ENCODE results near the gene LRRC3C.

LRRC3C gene

GRCh38 chr17:39974433-39974832 lies 46.9 kb downstream of the LRRC3C start:
- H3K9me3 ChIP-seq (ENCODE audit: insufficient read depth, low read depth, low read length), result no peaks in the 10 kb centered on the region
- H2AFZ ChIP-seq (ENCODE audit: low read length), result no peak overlapping the region
- H3K4me1 ChIP-seq (ENCODE audit: insufficient read depth, low read length, poor library complexity, severe bottlenecking), result peaks cover 2% of the 10 kb centered on the region
- H3K36me3 ChIP-seq (ENCODE audit: insufficient read depth, low read length), result no peaks in the 10 kb centered on the region
- no peak overlapping the region for H3K4me3 ChIP-seq (ENCODE audit: low read length, poor library complexity, severe bottlenecking)
- no peak overlapping the region for H3K9ac ChIP-seq (ENCODE audit: low read depth, low read length, poor library complexity, severe bottlenecking)
- H3K4me2 ChIP-seq (ENCODE audit: low read depth, low read length, poor library complexity, severe bottlenecking), result no peak overlapping the region
- no peaks in the 10 kb centered on the region for H4K20me1 ChIP-seq (ENCODE audit: insufficient read depth, low read length, poor library complexity, severe bottlenecking)
- no peaks in the 10 kb centered on the region for H3K27me3 ChIP-seq (ENCODE audit: insufficient read depth, low read length, poor library complexity, severe bottlenecking)
- no peaks in the 10 kb centered on the region for H3F3A ChIP-seq (ENCODE audit: low read depth)
- TF ChIP-seq EZH2phosphoT487 (IDR thresholded peaks at IDR 0.05; ENCODE audit: borderline replicate concordance) (no peak), CTCF (conservative IDR thresholded peaks at IDR 0.05; ENCODE audit: low read length) (no peak)
- H3K79me2 ChIP-seq (ENCODE audit: insufficient read depth, low read length), result no peaks in the 10 kb centered on the region
- H3K9me2 ChIP-seq (replicated peaks; ENCODE audit: low read depth, low read length), result no peaks in the 10 kb centered on the region

- no peak overlapping the region for H3K9ac ChIP-seq (ENCODE audit: low read depth, low read length, poor library complexity, severe bottlenecking)
- H2AFZ ChIP-seq (ENCODE audit: low read length), result no peak overlapping the region
- no peak for TF ChIP-seq CTCF (conservative IDR thresholded peaks at IDR 0.05; ENCODE audit: low read length)
- TF ChIP-seq EZH2phosphoT487 (IDR thresholded peaks at IDR 0.05; ENCODE audit: borderline replicate concordance), result no peak
- no peaks in the 10 kb centered on the region for H3K36me3 ChIP-seq (ENCODE audit: insufficient read depth, low read length)
- H3K4me2 ChIP-seq (ENCODE audit: low read depth, low read length, poor library complexity, severe bottlenecking), result no peak overlapping the region
- peaks cover 8% of the 10 kb centered on the region for H3K4me1 ChIP-seq (ENCODE audit: insufficient read depth, low read length, poor library complexity, severe bottlenecking)
- H3K27me3 ChIP-seq (ENCODE audit: insufficient read depth, low read length, poor library complexity, severe bottlenecking), result no peaks in the 10 kb centered on the region
- H3K9me2 ChIP-seq (replicated peaks; ENCODE audit: low read depth, low read length), result no peaks in the 10 kb centered on the region
- no peak overlapping the region for H3K4me3 ChIP-seq (ENCODE audit: low read length, poor library complexity, severe bottlenecking)
- peaks cover under 1% of the 10 kb centered on the region; the same call in 1 of the 2 replicates for H3K79me2 ChIP-seq (ENCODE audit: insufficient read depth, low read length)
- no peaks in the 10 kb centered on the region for H4K20me1 ChIP-seq (ENCODE audit: insufficient read depth, low read length, poor library complexity, severe bottlenecking)
- H3F3A ChIP-seq (ENCODE audit: low read depth), result no peaks in the 10 kb centered on the region
- no peaks in the 10 kb centered on the region for H3K9me3 ChIP-seq (ENCODE audit: insufficient read depth, low read depth, low read length)
Measured at GRCh38 chr17:39975801-39976200, 48.3 kb downstream of the LRRC3C start.

GRCh38 chr17:39979016-39979670 lies 51.6 kb downstream of the LRRC3C start:
- peaks cover 21% of the 10 kb centered on the region for H4K20me1 ChIP-seq (ENCODE audit: insufficient read depth, low read length, poor library complexity, severe bottlenecking)
- H3K9ac ChIP-seq (ENCODE audit: low read depth, low read length, poor library complexity, severe bottlenecking), result peak overlapping the region; percentile 80
- peak overlapping the region; percentile 94 for H2AFZ ChIP-seq (ENCODE audit: low read length)
- H3F3A ChIP-seq (ENCODE audit: low read depth), result no peaks in the 10 kb centered on the region
- peaks cover 20% of the 10 kb centered on the region for H3K4me1 ChIP-seq (ENCODE audit: insufficient read depth, low read length, poor library complexity, severe bottlenecking)
- H3K4me3 ChIP-seq (ENCODE audit: low read length, poor library complexity, severe bottlenecking), result peak overlapping the region; percentile 93
- peaks cover under 1% of the 10 kb centered on the region; the same call in 1 of the 2 replicates for H3K36me3 ChIP-seq (ENCODE audit: insufficient read depth, low read length)
- peak overlapping the region; percentile 75 for H3K4me2 ChIP-seq (ENCODE audit: low read depth, low read length, poor library complexity, severe bottlenecking)
- H3K27me3 ChIP-seq (ENCODE audit: insufficient read depth, low read length, poor library complexity, severe bottlenecking), result no peaks in the 10 kb centered on the region
- H3K79me2 ChIP-seq (ENCODE audit: insufficient read depth, low read length), result peaks cover 31% of the 10 kb centered on the region
- no peaks in the 10 kb centered on the region for H3K9me3 ChIP-seq (ENCODE audit: insufficient read depth, low read depth, low read length)
- TF ChIP-seq EZH2phosphoT487 (IDR thresholded peaks at IDR 0.05; ENCODE audit: borderline replicate concordance), result no peak
- no peak for TF ChIP-seq CTCF (conservative IDR thresholded peaks at IDR 0.05; ENCODE audit: low read length)
- H3K9me2 ChIP-seq (replicated peaks; ENCODE audit: low read depth, low read length), result no peaks in the 10 kb centered on the region

All from Loucy (cell line).